Measurements from ENCODE around the gene TMBIM1.

DNA sequence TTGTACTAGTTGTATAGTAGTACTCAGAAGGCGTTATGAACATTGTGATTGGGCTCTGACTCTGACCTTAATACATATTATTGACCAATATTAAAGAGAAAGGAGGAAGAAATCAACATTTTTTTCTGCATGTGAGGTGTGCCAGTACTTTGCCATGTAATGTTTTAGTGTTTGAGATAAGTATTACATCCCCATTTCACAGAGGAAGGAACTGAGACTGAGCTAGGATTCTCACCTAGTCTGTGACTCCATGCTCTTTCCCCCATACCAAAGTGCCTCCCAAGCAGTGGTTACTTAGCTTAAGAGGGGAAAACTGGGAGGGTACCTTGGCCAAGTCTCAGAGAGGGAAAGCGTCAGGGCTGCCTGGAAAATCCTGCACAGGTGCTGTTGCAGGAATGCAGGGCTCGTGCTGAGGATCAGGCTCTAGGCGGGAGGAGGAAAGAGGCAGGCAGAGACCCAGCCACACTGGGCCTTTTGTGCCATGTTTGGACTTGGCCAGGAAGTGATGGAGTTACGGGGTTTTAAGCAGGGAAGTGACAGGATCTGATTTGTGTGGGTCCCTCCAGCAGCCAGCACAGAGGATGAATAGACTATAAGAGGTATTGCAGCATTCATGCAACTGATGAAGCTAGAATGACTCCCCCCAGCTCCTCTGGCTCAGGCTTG, 20.3 kb downstream of the TMBIM1 start:
- TF ChIP-seq, protein P1, sequence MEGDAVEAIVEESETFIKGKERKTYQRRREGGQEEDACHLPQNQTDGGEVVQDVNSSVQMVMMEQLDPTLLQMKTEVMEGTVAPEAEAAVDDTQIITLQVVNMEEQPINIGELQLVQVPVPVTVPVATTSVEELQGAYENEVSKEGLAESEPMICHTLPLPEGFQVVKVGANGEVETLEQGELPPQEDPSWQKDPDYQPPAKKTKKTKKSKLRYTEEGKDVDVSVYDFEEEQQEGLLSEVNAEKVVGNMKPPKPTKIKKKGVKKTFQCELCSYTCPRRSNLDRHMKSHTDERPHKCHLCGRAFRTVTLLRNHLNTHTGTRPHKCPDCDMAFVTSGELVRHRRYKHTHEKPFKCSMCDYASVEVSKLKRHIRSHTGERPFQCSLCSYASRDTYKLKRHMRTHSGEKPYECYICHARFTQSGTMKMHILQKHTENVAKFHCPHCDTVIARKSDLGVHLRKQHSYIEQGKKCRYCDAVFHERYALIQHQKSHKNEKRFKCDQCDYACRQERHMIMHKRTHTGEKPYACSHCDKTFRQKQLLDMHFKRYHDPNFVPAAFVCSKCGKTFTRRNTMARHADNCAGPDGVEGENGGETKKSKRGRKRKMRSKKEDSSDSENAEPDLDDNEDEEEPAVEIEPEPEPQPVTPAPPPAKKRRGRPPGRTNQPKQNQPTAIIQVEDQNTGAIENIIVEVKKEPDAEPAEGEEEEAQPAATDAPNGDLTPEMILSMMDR (conservative IDR thresholded peaks at IDR 0.05 in 1 of 2, IDR thresholded peaks at IDR 0.05 in 1 of 2; ENCODE audit: low read depth in 1 of 2, low read length in 2 of 2) = no peak
- TF ChIP-seq EZH2 (IDR thresholded peaks at IDR 0.05; ENCODE audit: low read length, missing control alignments) = no peak

Data from fibroblast of lung (primary cell).